Dedifferentiated amniotic fluid mesenchymal stem cell (primary cell): ENCODE results near the gene SLC5A3.

ENCODE experiments used
- DNase-seq: peaks from one replicate; pipeline ENCODE4 v3.0.0-alpha.2; 2016; ENCODE audit errors: extremely low spot score

SLC5A3 gene

DNA sequence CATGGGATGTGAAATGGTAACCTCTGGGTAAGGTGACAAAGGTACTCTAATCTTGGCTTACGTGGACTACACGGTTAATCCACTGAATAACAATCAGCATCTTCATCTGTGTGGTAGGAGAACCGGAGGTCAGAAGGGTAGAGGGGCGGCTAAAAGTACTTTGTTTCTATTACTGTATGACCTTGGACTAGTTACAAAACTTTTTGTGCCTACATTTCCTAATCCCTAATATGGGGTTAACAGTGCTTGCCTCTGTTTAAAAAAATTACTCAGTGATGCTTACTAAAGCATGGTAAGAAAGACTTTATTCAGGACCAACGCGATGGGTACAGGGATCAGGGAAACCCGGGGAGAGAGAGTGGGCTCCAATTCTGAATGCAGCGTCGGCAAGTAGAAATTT lies 1.7 kb upstream of the SLC5A3 start:
- no peak for DNase-seq

DNA sequence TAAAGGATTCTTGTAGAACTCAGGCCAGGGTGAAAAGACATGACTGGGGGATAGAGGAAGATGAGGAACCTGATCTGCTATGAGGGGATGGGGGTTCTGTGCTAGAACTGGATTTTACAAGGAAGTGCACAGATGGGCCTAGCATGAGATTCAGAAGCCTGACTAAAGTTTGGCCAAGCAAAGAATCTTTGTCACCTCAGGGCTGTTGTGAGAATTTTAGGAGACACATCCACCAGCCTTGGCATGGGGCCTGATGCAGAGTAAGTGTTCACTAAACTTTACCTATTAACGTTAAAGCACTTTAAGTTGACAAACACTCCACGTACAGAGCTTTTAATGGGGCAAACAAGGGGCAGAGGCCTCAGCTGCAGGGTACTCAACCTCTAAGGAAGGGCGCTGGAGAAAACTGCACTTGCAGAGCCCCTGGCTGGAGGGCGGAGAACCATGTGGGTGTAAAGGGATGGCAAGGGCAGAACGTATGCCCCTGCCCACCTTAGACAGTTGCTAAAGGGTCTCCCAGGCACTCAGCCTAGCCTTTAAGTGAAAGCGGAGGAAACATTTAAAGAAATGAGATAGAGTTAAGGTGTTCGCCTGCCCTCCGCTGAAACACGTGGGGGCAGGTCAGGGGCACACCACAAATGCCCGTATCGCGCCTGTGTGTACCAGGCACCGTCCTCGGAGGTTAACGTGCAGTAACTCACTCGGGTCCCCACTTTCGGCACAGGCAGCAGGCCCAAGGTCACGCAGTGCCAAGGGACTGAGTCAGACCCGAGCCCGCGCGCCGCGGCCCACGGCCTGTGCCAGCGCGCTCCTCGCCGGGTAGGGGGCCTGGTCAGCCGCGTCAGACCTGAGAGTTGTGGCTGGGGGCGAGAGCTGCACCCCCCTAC lies 990 bp upstream of the SLC5A3 start:
- DNase-seq = no peak

DNA sequence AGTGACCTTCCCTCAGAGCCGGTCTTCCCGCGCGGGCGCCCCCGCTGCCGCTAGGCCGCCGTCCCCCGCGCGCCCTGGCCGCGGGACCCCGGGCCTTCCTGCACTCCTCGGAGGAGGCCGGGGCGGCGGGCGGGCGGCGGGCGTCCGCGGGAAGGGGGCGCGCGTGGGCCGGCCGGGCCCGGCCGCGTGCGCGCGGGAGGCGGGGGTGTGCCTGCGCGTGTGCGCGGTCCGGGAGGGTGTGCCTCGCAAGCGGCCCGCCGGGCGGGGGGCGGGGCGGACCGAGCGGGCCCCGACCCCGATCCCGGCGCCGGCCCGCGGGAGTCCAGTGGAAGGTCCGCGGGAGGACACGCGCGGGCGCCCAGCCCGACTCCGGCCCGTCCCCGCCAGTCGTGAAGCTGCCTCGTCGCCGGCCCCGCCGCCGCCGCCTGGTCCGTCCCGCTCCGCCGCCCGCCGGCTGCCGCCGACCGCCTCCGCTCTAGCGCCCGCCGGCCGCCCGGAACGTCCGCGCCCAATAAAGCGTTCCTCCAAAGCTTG lies 438 bp downstream of the SLC5A3 start:
- DNase-seq = no peak

DNA sequence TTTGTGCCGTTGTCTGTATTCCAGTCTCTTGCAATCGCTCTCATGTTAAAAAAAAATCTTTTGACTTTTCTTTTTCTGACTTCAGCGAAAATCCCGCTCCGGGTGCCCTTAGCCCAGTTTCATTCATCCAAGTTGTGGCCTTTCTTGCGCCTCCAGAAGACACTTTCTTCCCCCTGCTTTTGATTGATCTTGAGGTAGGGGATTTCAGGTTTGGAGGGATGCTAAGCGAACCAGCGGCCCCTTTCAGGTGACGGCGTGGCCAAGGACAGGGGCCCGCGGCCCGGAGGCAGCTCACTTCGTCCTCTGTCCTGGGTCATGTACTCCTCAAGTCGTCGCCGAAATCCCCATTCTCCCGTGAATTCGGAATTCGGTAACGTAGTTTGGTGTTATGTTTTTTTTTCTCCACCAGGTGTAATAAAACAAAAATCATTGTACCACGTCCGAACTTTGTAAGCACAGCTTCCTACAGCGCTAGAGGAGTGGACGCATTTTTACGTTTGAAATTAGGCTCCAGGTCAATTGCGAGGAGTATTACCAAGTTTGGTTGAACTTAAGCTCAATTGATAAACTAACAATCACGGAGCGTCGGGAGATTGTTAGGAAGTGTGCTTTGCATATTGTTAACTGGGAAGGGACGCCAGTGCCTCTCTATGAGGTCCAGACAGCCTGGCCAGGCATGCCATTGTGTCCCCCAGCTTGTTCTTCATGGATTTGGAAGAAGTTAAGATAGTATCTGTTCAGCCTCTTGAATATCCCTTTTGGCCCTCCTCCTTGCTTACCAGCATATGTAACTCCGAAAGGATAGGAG lies 1.1 kb downstream of the SLC5A3 start:
- no peak for DNase-seq

DNA sequence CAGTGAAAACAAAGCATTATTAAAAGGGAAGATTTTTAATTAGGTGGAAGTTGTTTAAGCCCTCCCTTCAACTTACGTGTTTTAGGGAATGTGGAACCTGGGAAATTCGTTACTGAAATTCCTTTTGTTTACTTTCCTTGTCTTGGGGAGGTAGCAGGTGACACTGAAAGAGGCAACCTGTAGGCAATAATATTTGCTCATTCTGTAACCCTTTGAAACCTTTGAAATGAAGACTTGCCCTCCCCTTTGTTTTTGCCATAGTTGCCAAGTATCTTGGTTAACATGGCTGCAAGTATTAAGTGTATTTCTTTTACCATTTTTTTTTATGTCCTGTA lies 1.7 kb downstream of the SLC5A3 start:
- DNase-seq = no peak

DNA sequence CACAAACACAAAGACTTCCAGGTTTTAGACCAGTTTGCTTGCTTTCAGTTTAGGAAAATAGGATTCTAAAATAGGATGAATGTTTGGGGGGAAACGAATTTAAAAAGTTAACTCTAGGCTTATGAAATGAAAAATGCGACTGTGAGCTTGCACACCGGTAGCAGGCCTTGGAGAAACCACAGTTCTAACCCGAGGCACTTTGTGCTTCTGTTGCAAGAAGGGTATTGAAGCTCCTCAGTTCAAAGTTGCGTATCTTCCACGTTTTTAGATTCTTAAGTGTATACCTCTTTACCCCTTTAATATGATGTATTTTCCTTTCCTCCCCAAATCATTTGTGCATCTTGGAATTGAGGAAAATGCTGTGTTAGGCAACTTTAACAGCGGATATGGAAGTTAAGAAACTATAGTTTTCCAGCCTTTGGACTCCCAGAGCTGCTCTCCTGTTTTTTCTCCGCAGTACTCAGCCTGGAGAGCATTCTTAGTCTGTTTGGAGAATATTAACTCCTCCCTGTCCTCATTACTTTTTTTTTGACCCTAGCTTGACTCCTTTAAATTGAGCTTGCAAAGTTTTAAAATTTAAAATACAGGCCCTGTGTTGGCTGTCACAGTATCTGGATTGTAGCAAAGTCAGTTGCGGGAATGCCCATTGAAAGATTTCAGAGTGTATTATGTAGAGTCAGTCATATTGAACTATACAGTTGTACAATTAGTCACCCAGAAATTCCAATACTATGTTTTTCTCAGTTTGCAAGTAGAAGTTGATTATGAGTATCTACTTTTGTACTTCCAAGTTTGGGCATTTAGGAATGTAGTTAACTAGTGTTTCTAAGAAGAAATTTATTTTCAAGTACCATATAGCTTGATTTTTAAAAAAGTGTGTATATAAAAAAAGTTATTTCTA lies 2.6 kb downstream of the SLC5A3 start:
- no peak for DNase-seq

DNA sequence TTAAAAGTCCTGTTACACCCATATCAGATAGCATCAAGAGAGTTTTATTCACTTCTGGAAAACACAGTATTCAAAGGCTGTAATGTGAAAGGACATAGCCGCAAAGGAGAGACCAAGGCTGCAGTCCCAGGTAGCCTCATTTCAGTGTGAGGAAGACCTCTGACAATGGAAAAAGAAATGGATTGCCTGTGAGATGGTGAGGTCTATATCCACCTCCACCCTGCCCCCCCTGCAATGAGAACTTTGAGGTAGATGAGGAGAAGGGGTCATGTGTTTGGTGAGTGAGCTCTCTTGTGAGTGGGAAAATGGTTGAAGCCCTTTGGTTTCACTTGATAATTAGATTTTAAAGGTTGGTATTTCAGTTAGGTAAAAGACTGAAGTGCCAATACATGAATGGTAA lies 3.5 kb downstream of the SLC5A3 start:
- no peak for DNase-seq

DNA sequence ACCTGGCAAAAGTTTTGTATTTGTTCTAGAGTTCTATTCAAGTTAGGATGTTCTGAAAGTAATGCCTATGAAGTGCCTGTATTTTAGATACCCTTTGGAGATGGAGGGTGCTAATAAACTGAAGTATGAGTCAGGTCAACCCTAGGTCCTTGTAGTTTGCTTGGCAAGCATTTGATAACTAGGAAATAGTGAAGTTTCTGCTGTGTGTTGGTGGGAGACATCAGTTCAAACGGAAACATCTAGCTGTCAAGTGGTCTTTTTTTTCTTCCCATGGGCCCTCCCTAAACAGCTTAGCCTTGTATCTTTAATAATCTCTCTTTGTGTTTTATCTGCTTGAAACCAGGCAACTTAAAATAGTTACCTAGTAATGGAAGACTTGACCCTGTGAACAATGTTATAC lies 4.5 kb downstream of the SLC5A3 start:
- DNase-seq = no peak

DNA sequence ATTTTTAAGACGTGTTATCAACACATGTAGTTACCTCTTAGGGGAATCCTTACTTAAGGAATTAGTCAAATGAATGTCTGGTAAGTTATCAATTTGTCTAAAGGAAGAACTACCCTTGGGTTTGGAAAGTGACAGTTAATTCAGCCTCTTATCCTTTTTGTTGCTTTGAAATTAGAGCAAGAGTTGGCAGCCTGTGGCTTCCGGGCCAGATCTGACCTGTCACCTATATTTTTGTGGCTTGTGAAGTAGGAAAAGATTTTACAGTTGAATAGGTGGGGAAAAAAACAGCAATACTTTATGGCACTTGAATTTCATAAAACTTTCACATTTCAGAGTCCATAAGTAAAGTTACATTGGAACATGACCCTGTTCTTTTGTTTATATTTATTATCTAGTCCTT lies 5.5 kb downstream of the SLC5A3 start:
- DNase-seq = no peak

DNA sequence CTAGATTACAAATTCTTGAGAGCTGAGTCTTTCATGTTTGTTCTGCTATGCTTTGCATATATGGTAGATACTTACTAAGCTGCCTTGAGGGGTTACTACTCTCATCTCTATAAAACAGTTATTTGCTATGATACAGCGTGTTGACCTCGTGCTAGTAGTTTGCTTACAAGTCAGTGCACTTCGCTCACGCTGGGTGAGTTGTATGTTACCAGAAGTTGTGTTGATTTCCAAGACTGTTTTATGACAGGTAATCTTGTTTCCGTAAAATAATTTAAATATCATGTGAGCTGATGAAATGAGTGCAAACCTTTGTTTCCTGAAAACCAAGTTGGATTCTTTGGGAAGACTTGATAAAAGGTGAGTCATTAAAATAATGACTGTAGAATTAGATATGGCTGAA lies 7.3 kb downstream of the SLC5A3 start:
- no peak for DNase-seq

DNA sequence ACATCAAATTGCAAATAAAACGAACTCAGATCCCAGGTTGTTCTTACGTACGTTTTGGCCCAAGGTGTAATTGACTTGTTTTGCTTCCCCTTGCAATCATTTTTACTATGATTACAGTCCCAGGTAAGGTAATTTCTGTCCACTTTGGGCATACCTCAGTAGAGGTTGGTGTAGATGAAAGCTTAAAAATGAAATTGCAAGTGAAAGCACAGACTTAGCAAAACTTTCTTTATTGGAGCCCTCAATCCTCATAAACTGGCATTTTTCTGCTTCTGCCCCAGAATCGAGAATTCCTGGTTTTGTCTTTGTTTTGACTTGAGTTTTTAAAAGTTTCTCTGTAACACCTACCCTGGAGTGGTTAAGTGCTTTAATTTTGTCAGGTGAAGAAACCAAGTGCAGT lies 9.4 kb downstream of the SLC5A3 start:
- no peak for DNase-seq

DNA sequence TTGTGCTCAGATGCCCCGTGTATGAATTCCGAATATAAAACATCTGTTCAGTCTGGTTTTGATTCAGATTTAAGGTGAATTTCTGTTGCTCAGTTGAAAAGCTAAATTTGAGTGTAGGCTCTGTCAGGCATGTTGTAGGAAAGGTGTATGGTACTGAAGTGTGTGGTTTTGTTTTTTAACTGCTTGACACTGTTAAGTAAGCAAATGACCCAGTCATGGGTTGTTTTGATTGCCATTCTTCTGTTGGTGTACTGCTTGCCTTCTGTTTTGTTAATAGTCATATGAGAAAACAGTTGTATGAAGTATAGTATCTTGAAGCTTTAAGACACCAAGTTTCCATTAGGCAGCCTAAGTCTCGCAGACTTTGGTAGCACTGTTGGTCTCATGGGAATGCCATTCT lies 10.0 kb downstream of the SLC5A3 start:
- DNase-seq = no peak

DNA sequence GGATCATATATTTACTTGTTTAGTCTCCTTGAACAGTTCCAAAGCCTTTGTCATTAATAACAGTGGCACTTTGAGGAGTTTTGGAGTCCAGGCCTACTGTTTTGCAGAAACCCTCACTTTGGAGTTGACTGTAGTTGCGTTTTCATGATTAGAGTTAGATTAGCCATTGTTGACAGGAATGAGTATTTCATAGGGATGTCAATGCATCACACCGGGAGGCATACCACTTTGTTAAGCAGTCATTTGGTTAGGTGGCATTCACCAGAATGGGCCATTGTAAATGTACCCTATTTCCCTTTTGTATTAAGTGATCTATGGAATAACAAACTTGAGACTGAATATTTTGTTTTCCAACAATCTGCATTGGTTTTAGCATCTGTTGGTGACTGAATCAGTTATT lies 11.8 kb downstream of the SLC5A3 start:
- DNase-seq = no peak

DNA sequence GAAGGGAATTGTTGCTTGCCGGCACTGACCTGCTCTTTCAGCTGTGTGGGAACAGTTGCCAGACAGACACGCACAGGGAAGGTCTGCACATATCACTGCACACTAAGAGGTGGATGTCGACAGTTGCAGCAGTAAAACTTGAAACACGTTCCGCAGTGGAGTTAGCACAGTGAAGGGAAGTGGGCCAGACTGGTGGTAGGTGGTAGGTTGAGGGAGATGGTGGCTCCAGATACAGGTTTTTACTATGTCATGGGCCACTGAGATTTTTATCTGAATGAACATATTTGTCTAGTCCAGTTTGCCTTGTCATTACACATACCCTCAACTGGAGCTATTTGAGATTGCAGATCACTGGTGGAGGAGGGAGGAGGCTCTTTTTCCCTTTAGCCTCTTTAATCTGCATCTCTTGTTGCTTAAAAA lies 13.5 kb downstream of the SLC5A3 start:
- DNase-seq = no peak

DNA sequence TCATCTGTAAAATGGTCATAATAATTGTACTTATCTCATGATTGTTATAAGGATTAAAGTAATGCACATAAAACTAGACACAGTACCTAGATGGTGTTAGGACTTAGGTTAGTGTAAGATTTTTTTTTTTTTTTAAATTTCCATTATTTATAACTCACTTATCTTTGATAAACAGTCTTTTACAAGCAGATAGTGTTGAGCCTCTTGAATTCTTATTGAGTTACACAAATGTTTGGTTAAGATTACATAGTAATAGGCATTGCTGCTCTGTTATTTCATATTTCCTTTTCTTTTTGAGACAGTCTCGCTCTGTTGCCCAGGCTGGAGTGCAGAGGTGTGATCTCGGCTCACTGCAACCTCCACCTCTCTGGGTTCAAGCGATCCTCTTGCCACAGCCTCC lies 15.4 kb downstream of the SLC5A3 start:
- no peak for DNase-seq

DNA sequence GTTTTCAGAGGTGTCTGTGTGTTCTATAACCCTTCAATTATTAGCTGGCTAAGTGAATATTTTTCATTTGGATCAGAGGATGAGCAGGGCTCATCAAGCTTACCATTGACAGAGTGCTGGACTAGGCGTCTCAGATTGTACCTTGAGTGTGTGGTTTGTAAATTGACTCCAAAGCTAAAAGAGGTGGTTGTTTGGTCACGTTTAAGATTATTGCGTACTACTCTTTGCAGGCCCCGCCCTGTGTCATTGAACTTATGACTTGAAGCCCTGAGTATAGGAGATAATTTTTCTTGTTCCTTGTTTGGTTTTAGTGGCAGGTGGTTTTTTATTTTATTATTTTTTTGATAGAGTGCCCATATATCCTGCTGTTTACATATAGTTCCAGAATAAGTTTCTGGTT lies 17.7 kb downstream of the SLC5A3 start:
- no peak for DNase-seq

DNA sequence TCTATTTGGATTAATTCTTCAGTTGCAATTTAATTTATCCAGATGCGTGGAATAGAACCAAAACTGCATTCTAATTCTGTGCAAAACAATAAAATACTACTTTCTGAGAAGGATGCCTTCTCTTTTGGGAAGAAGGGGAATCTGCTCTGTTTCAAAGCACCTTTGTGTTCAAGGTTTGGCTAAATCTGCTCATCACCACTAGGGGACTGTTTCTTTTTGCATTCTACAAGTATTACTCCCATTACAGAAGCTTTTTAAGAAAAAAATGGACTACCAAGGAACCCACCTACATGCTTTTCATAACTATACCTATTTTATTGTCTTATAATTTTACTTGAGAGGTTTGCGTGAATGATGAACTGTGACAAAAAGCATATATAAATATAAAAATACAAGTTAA lies 18.2 kb downstream of the SLC5A3 start:
- DNase-seq = no peak

DNA sequence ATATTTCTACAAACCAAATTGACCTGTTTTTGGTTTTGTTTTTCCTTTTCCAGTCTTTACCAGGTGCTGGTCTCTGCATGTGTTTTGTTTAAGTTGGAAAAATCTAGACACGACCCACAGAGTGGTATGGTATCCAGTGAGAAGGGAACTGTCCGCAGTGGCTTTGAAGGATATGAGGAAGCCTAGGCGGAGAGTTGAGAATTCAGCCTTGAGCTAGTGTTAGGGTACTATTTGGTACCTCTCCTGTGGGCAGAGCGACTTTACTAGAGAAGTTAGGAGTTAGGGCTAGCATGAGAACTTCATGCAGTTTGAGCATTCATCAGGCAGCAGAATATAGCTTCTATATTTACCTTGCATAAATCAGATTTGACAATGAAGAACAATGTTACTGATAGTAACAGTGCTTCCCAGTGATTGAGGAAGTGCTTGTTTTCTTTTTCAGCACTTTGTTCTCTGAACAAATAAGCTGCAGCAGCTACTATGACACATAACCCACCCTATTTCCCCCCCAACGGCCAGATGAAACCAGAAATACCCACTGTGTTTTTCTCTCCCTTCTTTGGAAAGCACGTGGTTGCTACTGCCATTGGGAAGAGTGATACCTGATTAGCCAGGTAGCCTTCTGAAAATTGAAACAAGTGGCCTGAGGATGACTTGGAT lies 19.0 kb downstream of the SLC5A3 start:
- no peak for DNase-seq

DNA sequence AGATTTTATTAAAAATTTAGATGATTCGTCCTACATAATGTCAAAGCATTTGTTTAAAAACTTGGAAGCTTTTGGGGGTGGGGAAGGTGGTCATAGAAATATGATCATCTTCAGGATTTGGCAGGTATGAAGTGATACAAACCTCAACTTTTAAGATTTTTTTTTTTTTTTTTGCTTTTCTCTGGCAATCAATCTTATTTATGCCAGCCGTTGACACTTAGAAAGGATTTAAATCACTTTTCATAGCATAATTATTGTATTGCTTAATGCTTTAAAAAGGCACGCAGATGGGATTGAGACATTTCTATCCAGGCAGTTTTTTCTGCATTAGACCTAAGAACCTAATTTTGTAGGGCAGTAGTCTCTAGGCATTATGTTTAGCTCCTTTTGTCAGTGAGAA lies 19.7 kb downstream of the SLC5A3 start:
- DNase-seq = no peak

DNA sequence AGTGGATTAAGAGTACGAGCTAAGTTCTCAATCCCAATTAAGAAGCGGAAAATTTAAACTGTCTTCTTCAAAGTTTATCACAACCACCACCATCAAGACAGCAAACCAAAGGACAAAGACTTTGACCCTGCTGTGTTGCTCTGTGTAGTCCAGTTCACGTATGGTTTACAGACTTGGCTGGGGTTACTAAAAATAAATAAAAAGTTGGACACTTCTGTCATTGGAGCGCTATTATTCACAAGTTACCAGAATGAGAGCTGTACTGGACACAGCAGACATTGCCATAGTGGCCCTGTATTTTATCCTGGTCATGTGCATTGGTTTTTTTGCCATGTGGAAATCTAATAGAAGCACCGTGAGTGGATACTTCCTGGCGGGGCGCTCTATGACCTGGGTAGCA lies 21.6 kb downstream of the SLC5A3 start:
- DNase-seq = no peak

DNA sequence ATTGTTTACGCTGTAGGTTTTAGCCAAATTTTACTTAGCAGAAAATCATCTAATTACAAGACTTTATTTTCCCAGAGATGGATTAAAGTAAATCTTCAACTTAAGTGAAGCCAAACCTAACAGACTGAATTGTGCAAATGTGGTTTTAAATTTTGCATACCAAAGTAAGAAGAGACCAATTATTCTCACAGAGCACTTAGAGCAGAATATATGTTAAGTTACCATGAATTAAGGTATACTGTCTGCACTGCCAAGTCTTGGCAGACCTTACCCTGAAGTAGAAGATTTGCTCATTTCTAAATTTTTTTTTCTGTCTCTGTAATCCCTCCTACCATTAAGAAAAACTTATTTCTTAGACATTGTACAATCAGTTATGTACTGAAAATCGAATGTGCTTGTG lies 24.1 kb downstream of the SLC5A3 start:
- no peak for DNase-seq

DNA sequence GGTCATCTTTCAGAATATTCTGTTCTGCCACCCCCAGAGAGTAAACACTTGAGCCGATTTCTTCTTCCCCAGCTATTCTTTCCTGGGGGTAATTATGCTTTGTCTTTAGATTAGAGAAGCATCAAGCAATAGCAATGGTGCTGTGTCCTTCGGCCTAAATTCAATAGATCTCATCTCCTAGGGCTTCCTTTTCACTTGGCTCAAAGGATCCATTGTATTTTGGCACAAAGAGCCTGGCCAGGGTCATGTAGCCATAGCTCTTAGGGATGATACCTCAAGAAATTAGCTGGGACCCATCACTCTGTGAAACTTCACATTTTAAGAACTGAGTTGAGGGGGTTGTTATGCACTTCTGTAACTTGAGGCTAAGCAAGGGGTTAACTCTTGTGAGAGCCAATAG lies 27.0 kb downstream of the SLC5A3 start:
- DNase-seq = no peak
